ENCODE data around the gene ZCCHC12.
"Not testable (repeated sequence)": the region's sequence is repeated elsewhere in the genome, so short reads cannot be mapped to it uniquely, and the experiment has no call there.

ZCCHC12 gene

DNA sequence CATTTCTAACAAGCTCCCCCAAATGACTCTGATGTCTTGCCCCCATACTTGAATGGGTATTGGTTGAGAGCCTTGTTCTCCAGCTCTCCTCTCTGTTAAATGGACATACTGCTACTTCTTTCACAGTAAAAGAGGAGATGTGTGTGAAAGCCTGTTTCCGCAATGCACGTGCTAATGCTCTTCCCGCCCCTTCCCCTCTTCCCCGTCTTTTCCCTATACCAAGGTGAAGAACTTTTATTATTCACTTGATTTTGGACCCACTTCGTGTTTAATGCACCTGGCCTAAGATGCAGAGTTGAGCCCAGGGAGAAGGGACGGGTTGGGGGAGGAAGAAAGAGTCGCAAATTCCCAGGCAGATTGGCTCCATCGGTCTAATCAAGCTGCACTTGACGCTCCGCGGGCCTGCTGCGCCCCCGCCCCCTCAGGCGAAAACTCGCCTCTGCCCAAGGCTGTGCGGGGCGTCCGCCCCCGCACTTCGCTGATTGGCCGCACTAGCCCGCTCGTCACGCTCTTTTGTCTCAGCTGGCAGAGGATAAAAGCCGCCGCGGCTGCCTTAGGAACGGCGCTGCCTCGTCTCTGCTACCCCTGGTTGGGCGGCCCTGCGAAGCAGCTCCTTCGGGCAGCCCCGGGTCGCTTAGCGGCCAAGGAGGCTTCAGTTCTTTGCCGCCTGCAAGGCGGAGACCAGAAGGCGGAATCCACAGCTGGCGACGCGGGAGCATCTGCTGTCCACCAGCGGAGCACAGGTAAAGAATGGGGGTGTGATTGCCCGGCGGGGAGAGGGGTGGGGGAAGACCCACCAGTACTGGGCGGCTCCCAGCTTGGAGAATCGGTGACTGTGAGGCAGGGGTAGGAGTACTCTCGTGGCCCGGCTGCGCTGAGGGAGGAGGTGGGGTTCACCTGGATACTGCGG is at the start of gene ZCCHC12:
ZCCHC12 (plus strand) TSS at position 562 of the 910 bp plus-strand sequence. CDS start 1,421 bp downstream, outside the sequence.
- peak; percentile 57 for ATAC-seq
- H3K4me3 Mint-ChIP-seq = peak within 1 kb of the TSS; percentile 71

DNA sequence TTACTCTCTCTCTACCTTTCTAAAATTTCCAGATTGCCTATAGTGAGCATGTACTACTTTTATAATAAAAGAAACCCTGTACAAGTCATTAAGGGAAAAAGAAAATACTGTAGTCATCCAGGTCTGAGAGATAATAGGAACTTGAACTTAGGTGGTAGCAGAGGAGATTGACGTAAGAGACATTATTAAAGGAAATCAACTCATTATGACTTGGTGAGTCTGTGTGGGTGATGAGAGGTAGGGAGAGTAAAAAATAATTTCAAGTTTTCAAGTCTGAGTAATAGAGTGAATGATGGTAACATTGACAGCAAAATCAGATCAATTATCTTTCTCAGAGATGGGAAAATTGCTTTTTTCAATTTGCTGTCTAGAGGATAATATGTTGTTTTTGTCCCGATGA is 44.0 kb upstream of the ZCCHC12 start:
- Mint-ChIP-seq H3K36me3 (no peaks in the 10 kb centered on the region), H3K9me3 (no peaks in the 10 kb centered on the region), H3K4me1 (no peaks in the 10 kb centered on the region), H3K4me3 (no peak overlapping the region), H3K27ac (no peak overlapping the region)
- ATAC-seq (peak; percentile 70), DNase-seq (ENCODE audit: low spot score in 2 of 2) (no peak)

More for the DNA sequence above, at the start of gene ZCCHC12:
- Mint-ChIP-seq H3K4me1 (peaks cover 8% of the 10 kb centered on the region), H3K9me3 (no peaks in the 10 kb centered on the region), H3K27ac (no peak within 1 kb of the TSS), H3K36me3 (no peaks in the 10 kb centered on the region)
- DNase-seq (ENCODE audit: low spot score in 2 of 2) = peak in 1 of 2 donors; percentile 49

DNA sequence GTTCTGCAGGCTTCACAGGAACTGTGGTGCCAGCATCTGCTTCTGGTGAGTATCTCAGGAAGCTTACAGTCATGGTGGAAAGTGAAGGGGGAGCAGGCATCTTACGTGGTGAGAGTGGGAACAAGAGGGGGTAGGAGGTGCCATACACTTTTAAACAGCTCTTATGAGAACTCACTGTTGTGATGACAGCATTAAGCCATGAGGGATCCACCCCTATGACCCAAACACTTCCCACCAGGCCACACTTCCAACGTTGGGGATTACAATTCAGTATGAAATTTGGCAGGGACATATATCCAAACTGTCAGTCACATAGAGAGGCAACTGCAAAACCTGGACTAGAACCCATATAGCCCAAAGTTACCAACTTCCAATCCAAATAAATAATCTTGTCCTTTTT is 43.1 kb upstream of the ZCCHC12 start:
- Mint-ChIP-seq H3K36me3 (no peaks in the 10 kb centered on the region), H3K4me1 (no peaks in the 10 kb centered on the region), H3K9me3 (no peaks in the 10 kb centered on the region), H3K4me3 (no peak overlapping the region), H3K27ac (no peak overlapping the region)
- DNase-seq (ENCODE audit: low spot score in 2 of 2) (no peak), ATAC-seq (no peak)

DNA sequence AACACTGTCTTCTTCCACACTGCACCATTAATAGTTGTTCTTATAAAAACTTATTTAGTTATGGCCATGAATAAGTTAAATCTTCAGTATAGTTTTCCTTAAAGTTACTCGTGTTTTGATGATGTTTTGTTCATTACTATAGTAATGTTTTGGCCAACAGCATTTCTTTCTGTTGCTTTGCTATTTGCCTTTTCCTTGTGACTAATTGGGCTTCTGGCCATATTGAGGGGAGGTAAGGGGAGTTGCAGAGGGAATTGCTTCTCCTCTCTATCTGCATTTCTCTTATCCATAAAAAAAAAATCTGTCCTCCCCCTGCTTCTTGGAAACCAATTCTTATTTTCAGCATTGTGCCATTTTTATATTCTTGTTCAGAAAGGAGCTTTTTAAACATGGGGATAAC is 42.7 kb upstream of the ZCCHC12 start:
- no peaks in the 10 kb centered on the region for H3K36me3 Mint-ChIP-seq
- H3K27ac Mint-ChIP-seq = no peak overlapping the region
- H3K4me1 Mint-ChIP-seq = no peaks in the 10 kb centered on the region
- ATAC-seq (no peak), DNase-seq (ENCODE audit: low spot score in 2 of 2) (no peak)
- H3K9me3 Mint-ChIP-seq = no peaks in the 10 kb centered on the region
- no peak overlapping the region for H3K4me3 Mint-ChIP-seq

DNA sequence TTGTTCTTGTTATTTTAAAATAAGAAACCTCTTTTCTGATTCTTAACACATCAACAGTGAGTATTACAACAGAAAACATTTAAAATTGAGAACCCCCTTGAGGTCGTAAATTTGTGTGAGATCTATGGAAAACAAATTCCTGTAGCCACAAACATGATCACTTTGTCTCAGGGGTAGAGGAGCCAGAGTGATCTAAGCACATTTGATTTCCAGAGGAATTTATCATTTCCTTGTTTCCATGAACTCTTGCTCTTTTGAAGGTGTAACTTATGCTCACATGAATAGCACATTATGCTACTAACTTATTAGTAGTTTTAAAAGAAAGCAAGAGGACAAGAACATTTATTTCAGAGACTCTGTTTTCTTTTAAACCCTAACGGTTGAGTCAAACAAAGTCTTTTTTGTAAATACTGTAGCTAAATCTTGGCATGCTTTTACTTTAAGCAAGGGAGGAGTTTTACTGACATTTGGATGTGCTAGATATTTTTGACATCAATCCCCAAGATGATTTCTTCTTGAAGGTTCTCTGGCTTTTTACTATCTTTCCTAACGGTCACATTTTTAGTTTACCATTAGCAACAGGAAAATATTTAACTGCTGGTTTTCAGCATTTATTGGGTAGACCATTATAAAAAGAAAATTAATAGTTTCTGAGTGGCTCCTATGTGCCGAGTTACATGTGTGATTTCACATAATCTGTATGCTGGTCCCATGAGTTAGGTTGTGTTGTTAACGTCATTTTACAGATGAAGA is 27.9 kb upstream of the ZCCHC12 start:
- ATAC-seq (no peak), DNase-seq (ENCODE audit: low spot score in 2 of 2) (no peak)
- Mint-ChIP-seq H3K4me1 (no peaks in the 10 kb centered on the region), H3K36me3 (no peaks in the 10 kb centered on the region), H3K27ac (no peak overlapping the region), H3K9me3 (no peaks in the 10 kb centered on the region), H3K4me3 (no peak overlapping the region)

DNA sequence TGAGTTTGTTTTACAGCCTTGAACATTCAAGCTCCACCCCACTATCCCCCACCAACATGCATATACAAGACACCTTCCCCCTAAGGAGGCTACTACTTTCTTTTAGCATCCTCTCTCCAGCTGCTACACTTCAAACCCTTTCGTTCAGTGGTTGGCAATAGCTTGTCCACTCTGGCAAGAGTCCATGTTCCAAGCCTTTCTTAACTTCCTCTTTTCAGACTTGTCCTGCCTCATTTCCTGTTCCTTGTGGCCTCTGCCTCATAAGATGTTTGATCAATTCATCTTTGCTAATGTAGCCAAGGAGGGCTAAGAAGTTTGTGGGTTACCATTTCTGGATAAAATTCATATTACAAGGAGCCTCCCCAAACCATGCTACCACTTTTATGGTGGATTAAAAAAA is 20.8 kb upstream of the ZCCHC12 start:
- Mint-ChIP-seq H3K9me3 (no peaks in the 10 kb centered on the region), H3K36me3 (no peaks in the 10 kb centered on the region), H3K4me1 (no peaks in the 10 kb centered on the region), H3K27ac (no peak overlapping the region), H3K4me3 (no peak overlapping the region)
- DNase-seq (ENCODE audit: low spot score in 2 of 2) = no peak
- ATAC-seq = no peak

DNA sequence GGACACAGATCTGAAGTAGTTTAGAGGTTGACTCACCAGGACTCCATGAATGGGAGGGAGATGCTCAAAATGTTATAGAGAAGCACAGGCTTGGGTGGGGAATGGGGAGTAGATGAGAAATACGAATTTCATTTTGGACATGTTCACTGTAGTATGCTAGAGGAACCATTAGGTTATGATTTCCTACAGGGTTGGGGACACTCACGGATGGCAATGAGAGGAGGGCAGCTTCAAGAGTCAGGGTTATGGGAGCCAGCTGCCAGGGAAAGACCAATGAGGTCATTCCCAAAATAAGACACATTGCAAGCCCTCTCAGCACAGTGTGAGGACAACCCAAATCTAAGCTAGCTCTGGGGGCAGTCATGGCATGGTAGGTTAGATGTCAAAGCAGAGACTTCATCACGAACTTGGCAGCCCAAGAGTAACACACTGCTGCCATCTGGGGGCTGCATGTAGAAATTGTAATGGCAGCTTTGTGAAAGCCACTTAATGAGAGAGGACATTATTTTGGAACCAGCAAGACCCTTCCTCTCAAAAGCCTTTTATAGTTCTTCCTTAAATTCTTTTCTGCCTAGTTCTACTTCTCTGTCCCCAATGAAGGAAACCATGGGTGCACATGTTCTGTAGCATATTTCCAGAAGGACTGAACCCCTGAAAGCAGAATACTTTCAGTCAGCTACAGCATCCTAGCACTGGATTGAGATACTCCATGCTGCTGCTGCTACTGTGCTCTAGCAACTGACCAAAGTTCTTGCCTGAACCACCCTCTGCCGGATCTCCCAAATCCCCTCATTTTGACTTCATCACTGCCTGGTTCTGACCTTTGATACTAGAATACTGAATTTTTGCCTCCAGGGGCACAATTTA is 16.2 kb upstream of the ZCCHC12 start:
- Mint-ChIP-seq H3K4me1 (no peaks in the 10 kb centered on the region), H3K9me3 (no peaks in the 10 kb centered on the region), H3K27ac (peak overlapping the region; percentile 26), H3K4me3 (no peak overlapping the region), H3K36me3 (no peaks in the 10 kb centered on the region)
- peak; percentile 54 for ATAC-seq
- DNase-seq (ENCODE audit: low spot score in 2 of 2) = no peak

DNA sequence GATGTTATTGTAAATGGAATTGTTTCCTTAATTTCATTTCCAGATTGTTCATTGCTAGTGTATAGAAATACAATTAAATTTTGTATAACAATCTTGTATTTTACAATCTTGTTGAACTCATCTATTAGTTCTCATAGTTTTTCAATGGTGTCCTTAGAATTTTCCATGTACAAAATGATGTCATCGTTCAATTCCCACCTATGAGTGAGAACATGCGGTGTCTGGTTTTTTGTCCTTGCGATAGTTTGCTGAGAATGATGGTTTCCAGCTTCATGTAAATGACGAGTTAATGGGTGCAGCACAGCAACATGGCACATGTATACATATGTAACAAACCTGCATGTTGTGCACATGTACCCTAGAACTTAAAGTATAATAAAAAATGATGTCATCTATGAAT is 6.4 kb upstream of the ZCCHC12 start:
- H3K4me3 Mint-ChIP-seq; H3K9me3 Mint-ChIP-seq; ATAC-seq; H3K36me3 Mint-ChIP-seq; DNase-seq (ENCODE audit: low spot score in 2 of 2); H3K27ac Mint-ChIP-seq; H3K4me1 Mint-ChIP-seq: not testable (repeated sequence)

DNA sequence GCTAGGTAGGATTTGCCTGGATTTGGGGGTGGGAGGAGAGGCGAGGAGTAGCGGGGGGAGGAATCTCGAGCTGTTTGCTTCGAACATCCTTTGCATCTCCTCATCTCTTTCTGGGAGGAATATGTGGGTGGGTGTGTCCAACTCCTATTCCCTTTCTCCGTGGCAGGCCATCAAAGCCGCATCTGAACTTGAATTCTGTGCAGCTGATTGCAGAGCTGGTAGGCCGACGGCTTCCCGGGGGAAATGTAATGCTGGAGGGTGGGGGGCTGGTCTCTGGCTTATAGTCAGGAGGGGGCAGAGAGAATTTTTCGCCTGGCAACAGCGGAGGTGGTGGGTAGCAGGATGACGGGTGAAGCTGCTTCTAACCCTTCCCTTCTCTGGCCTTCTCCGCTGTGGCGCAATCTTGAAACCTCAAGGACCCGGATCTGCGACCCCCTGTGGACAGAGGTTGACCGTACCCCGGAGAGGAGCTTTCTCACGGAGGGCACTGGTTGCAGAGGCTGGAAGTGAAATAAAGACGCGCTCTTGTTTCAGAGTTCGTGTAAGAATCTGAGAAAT is 628 bp downstream of the ZCCHC12 start:
- ATAC-seq (no peak), DNase-seq (ENCODE audit: low spot score in 2 of 2) (no peak)
- no peaks in the 10 kb centered on the region for H3K9me3 Mint-ChIP-seq
- H3K27ac Mint-ChIP-seq = no peak overlapping the region
- no peaks in the 10 kb centered on the region for H3K36me3 Mint-ChIP-seq
- peak overlapping the region; percentile 71 for H3K4me3 Mint-ChIP-seq
- H3K4me1 Mint-ChIP-seq = peaks cover 8% of the 10 kb centered on the region

DNA sequence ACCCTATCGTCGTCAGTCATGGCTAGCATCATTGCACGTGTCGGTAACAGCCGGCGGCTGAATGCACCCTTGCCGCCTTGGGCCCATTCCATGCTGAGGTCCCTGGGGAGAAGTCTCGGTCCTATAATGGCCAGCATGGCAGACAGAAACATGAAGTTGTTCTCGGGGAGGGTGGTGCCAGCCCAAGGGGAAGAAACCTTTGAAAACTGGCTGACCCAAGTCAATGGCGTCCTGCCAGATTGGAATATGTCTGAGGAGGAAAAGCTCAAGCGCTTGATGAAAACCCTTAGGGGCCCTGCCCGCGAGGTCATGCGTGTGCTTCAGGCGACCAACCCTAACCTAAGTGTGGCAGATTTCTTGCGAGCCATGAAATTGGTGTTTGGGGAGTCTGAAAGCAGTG is 1.6 kb downstream of the ZCCHC12 start:
- DNase-seq (ENCODE audit: low spot score in 2 of 2) (no peak), ATAC-seq (no peak)
- no peak overlapping the region for H3K4me3 Mint-ChIP-seq
- no peak overlapping the region for H3K27ac Mint-ChIP-seq
- H3K4me1 Mint-ChIP-seq = peaks cover 8% of the 10 kb centered on the region
- H3K9me3 Mint-ChIP-seq = no peaks in the 10 kb centered on the region
- no peaks in the 10 kb centered on the region for H3K36me3 Mint-ChIP-seq

DNA sequence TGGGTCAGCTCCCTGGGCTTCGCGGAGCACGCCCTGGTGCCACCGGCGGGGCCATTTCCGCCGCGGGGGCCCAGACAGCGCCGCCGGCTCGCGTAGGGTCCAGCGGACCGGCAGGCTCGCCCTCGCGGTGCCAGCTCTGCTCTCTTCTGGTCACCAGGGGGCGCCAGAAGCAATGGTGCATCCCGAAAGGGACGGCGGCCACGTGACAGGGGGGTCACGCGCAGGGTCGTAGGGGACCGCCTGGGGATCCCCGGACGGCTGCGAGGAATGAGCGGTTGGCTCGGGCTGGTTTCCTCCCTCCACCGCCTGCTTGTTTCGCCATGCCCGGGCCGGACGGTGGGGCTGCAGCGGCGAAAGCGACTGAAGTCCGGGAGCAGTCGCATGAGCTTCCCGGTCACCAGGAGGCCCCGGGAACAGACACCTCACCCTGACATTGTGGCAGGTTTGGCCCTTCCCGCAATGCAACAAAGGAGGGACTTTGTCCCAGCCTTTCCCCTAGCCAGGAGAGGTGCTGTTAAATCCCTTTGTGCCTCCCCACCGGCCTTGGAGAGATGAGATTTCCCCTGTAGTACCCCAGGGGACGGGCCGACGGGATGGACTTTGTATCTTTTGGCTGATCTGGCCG is 15.8 kb downstream of the ZCCHC12 start:
- no peaks in the 10 kb centered on the region for H3K36me3 Mint-ChIP-seq
- H3K4me3 Mint-ChIP-seq = peak overlapping the region; percentile 47
- peak; percentile 69 for ATAC-seq

DNA sequence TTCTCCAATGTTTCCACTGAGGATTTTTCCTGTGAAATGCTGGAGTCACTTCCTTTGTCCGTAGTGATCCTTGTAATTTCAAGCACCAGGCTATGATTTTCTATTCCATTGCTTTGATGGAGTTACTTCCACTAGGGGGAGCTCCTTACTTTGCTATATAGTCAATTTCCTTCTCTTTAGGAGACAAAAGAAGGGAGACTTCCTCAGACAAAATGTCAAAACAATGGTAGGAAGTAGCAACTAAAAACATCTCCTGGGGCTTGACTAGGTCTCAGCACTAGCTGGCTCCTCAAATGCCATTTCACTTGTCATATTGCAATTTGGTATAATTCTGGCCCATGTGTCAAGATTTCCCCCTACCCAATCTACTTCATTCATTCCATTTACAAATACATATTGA is 24.1 kb downstream of the ZCCHC12 start:
- Mint-ChIP-seq H3K4me1 (no peaks in the 10 kb centered on the region), H3K36me3 (no peaks in the 10 kb centered on the region), H3K27ac (no peak overlapping the region), H3K4me3 (no peak overlapping the region), H3K9me3 (no peaks in the 10 kb centered on the region)
- no peak for ATAC-seq
- no peak for DNase-seq (ENCODE audit: low spot score in 2 of 2)

More for the DNA sequence above, 15.8 kb downstream of the ZCCHC12 start:
- no peak overlapping the region for H3K27ac Mint-ChIP-seq
- DNase-seq (ENCODE audit: low spot score in 2 of 2) = peak; percentile 53 to 68
- H3K9me3 Mint-ChIP-seq = no peaks in the 10 kb centered on the region
- no peaks in the 10 kb centered on the region for H3K4me1 Mint-ChIP-seq

DNA sequence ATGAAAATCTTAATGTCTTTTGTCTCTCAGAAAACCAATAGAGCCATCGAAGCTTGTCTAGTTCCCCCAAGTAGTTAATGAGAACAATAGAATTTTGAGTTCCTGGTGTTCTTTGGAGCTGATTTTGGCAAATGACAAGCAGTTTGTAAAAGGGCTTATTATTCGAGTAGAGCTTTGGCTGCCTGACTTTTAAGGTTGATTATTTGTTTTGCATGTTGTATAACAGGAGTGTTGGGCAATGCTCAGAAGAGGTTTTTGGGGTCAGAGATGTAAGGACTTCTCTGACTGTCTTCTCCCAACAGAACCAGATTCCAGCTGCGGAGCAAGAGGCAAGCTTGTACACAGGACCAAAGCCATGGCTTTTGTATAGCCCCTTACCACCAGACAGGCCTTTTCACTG is 30.0 kb downstream of the ZCCHC12 start:
- no peak for ATAC-seq
- Mint-ChIP-seq H3K36me3 (no peaks in the 10 kb centered on the region), H3K9me3 (no peaks in the 10 kb centered on the region), H3K27ac (no peak overlapping the region), H3K4me3 (no peak overlapping the region), H3K4me1 (no peaks in the 10 kb centered on the region)
- DNase-seq (ENCODE audit: low spot score in 2 of 2) = no peak

DNA sequence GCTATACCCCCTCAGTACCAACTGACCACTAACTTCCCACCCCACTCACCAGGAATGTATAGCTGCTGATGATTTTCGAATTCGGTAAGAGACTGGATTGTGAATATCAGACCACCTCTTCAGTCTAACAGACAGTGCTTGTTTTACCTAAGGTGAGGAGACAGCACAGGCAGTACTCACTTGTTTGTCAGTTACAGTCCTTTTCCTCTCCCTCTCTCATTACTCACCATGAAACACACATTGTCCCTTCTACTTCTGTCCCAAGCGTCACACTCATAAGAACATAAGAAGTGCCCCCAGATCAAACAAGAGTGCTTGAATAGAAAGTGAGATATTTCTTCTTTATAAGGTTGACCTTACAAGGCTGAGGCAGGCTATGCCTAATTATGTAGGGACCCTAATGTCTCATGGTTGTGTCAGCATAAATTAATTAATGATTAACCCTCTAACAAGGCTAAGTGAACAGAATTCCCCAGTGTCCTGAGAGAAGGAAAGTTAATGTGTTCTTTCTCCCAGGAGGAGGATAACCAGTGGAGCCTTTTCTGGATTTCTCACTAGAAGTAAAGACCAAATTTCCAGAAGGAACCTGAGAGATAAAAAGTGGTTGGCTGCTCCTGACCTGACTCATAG is 32.2 kb downstream of the ZCCHC12 start:
- Mint-ChIP-seq H3K9me3 (no peaks in the 10 kb centered on the region), H3K27ac (no peak overlapping the region), H3K4me1 (no peaks in the 10 kb centered on the region), H3K36me3 (no peaks in the 10 kb centered on the region), H3K4me3 (no peak overlapping the region)
- ATAC-seq (no peak), DNase-seq (ENCODE audit: low spot score in 2 of 2) (no peak)
